D721Med (cell line): ENCODE measurements around the gene TKFC.

Experiments
- DNase-seq: peaks from one replicate; pipeline ENCODE4 v3.0.0; 2011; ENCODE audit warnings: low spot score; ENCODE audit not compliant: insufficient read length
- FAIRE-seq: peaks from 2 replicates; lab custom pipeline; 2011; peaks lifted over from hg19 to GRCh38; lab: Jason Lieb, UNC
- TF ChIP-seq, protein P1 (sequence below): IDR thresholded peaks from 2 replicates; pipeline ENCODE4 v1.5.1; 2012; ENCODE audit warnings: mild to moderate bottlenecking, control low read depth; ENCODE audit not compliant: insufficient read depth; ENCODE audit errors: missing control alignments

The TKFC gene

DNA sequence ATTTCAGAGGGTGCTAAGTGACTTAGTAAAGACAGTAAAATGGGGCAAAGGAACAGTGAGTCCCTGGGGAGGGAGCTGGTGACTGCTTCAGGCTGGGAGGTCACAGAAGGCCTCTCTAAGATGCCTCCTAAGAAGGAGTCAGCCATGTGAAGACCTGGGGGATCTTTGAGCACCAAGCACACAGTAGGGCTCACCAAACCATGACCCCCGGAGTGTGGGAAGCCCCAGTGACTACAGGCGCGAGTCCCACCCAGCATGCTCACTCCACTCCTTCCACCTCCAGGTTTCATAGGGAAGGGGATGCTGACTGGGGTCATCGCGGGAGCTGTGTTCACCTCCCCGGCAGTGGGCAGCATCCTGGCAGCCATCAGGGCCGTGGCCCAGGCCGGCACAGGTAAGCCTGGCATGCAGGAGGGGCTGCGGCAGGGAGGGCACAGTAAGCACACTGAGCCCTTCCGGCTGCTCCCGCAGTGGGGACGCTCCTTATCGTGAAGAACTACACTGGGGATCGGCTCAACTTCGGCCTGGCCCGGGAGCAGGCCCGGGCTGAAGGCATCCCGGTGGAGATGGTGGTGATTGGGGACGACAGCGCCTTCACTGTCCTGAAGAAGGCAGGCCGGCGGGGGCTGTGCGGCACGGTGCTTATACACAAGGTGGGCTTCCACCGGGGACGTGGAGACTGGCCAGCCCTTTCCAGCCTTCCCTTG lies 5.9 kb downstream of the TKFC start:
- FAIRE-seq: no peak
- TF ChIP-seq, protein P1, sequence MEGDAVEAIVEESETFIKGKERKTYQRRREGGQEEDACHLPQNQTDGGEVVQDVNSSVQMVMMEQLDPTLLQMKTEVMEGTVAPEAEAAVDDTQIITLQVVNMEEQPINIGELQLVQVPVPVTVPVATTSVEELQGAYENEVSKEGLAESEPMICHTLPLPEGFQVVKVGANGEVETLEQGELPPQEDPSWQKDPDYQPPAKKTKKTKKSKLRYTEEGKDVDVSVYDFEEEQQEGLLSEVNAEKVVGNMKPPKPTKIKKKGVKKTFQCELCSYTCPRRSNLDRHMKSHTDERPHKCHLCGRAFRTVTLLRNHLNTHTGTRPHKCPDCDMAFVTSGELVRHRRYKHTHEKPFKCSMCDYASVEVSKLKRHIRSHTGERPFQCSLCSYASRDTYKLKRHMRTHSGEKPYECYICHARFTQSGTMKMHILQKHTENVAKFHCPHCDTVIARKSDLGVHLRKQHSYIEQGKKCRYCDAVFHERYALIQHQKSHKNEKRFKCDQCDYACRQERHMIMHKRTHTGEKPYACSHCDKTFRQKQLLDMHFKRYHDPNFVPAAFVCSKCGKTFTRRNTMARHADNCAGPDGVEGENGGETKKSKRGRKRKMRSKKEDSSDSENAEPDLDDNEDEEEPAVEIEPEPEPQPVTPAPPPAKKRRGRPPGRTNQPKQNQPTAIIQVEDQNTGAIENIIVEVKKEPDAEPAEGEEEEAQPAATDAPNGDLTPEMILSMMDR: no peak
- no peak for DNase-seq

DNA sequence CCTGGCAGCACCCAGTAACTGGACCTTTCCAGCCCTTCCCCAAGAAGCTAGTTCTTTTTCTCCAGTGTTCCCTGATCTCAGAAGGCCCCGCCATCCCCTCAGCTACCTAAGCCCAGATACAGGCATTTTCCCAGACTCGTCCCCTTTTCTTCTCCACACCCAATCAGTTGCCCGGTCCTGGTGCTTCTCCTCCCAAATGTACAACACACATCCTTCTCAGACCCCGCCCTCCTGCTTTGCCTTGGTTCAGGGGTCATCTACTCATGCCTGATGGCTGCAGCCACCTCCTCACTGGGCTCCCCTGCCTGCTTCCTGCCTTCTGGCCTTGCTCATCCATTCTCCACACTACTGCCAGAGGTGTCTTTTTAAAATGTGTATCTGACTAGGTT lies 6.5 kb downstream of the TKFC start:
- TF ChIP-seq, protein P1: no peak
- FAIRE-seq: no peak

DNA sequence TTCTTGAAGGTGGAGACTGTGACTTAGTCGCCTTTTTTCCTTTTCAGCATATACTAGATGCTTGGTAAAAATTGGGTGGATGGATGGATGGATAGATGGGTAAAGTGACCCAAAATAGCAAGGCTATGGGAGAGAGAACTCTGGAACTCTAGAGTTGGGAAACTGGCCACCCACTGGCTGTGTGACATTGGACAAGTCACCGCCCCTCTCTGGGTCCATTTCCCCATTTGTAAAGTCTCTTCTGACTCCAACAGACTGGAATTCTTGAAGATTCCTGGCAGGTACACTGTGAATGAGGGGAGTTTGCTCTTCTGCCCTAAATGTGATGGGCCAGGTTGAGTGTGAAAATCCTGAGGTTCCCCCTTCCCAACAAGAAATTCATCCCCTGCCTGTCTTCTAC lies 8.0 kb downstream of the TKFC start:
- TF ChIP-seq, protein P1: no peak
- FAIRE-seq (no peak), DNase-seq (no peak)

More for the DNA sequence above, 6.5 kb downstream of the TKFC start:
- DNase-seq: no peak

DNA sequence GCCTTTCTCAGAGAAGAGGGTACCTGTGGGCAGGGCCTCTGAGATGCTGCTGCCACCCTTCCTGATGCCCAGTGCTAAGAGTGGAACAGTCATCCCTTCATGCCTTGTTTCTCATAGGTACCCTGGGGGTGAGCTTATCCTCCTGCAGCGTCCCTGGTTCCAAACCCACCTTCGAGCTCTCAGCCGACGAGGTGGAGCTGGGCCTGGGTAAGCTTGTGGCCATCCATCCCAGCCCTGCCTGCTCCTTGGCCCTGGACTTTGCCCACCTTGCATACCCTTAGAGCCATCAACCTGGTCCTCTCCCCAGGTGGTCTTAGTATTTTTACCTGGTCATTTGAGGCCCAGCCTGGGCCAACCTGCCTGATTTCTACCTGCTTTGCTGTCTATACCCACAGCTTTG lies 8.7 kb downstream of the TKFC start:
- FAIRE-seq: no peak
- no peak for DNase-seq
- TF ChIP-seq, protein P1: no peak

DNA sequence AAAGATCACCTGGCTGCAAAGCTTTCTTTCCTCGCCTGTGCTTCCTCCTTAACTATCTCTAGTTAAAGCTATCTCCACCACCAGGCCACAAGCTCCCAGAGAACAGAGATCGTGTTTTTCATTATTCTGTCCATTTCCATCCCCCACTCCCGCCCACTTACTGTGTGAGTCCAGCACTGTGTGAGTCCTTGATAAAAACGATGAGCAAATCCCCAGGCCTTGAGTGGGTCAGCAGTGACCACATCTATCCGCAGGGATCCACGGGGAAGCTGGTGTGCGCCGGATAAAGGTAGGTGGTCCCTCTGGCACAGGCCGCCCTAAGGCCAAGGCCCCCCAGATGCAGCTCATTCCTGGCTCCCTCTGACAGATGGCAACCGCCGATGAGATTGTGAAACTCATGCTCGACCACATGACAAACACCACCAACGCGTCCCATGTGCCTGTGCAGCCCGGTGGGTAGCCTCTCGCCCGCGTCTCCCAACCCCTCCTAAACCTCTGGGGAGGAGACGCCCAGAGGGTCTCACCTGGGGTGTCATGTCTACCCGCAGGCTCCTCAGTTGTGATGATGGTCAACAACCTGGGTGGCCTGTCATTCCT lies 9.3 kb downstream of the TKFC start:
- TF ChIP-seq, protein P1: no peak
- FAIRE-seq (no peak), DNase-seq (no peak)

DNA sequence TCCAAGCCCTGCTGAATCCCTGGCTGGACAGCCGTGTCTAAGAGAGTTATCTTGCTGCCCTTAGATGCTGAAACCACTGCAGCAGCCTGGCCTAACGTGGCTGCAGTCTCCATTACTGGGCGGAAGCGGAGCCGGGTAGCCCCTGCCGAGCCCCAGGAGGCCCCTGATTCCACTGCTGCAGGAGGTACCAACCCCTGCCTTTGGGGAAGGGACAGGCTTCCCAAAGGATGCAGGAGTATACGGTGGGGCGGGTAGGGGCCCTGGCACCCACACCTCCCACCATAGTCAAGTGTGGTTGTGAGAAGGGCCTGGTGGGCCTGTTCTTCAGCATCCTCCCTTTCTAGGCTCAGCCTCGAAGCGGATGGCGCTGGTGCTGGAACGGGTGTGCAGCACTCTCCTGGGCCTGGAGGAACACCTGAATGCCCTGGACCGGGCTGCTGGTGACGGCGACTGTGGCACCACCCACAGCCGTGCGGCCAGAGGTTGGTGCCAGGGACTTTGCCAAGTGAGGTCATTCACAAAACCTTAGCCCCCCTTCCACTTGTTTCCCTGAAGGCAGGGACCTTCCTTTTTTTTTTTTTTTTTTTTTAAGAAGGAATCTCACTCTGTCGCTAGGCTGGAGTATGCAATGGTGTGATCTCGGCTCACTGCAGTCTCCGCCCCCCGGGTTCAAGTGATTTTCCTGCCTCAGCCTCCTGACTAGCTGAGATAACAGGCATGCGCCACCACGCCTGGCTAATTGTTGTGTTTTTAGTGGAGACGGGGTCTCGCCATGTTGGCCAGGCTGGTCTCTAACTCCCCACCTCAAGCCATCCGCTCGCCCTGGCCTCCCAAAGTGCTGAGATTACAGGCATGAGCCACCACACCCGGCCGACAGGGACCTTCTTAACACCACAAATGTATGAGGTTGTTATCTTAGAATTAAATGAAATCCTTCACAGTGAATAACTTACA lies 11.0 kb downstream of the TKFC start:
- TF ChIP-seq, protein P1: no peak
- DNase-seq: no peak
- no peak for FAIRE-seq
